Subcutaneous preadipocyte (primary cell): Measurements from ENCODE around the gene WDTC1. TPM values are rescaled to one million over a fixed set of nuclear protein-coding genes. Genes with fewer than 3 reads are reported as not detected.

ENCODE experiments used
- small RNA-seq: library from RNA; depleted of rRNA; stranded (forward); fragments of <200 nt; gene quantifications from one replicate; pipeline ENCODE3, GENCODE V24; 2012
- total RNA-seq: library from RNA; depleted of rRNA; stranded (reverse); fragments of >200 nt; gene quantifications from 2 replicates; pipeline ENCODE4 v1.2.3, GENCODE V29; 2012

WDTC1 gene, protein sequence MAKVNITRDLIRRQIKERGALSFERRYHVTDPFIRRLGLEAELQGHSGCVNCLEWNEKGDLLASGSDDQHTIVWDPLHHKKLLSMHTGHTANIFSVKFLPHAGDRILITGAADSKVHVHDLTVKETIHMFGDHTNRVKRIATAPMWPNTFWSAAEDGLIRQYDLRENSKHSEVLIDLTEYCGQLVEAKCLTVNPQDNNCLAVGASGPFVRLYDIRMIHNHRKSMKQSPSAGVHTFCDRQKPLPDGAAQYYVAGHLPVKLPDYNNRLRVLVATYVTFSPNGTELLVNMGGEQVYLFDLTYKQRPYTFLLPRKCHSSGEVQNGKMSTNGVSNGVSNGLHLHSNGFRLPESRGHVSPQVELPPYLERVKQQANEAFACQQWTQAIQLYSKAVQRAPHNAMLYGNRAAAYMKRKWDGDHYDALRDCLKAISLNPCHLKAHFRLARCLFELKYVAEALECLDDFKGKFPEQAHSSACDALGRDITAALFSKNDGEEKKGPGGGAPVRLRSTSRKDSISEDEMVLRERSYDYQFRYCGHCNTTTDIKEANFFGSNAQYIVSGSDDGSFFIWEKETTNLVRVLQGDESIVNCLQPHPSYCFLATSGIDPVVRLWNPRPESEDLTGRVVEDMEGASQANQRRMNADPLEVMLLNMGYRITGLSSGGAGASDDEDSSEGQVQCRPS
- total RNA-seq = 13.6 and 18.8 TPM in 2 replicates

DNA sequence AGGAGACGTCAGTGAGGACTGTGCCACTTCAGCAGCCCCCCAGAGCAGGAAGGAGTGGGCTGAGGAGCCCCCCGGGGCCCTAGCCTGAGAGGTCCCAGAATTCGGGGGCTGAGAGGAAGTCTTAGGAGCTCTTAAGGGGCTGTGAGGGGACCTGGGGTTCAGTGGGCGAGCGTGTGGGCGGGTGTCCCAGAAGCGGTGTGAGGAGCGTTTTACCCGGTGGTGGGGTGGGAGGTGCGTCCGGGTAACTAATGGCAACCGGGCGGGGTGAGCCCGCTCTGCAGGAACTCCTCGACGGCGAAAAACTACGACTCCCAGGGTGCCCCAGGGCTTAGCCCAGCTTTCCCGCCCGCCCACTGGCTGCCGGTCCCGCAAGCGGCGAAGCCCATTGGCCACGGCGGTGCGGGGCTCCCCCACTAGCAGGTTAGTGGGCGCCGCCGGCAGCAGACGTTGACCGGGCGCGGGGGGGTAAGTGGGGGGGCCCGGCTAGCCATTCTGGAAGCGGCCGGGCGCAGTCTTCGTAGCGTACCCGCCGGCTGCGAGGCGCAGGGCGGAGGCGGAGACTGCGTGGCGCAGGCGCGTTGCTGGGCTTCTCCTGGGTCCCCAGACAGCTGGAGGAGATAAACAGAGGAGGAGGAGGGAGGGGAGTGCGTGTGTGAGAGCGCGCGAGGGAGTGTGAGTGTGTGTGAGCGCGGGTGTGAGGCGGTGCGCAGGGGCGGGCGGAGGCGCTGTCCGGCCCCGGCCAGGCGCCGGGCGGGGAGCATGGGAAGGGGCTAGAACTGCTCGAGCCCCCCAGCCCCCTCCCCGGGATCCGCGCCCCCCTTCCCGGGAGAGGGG lies at the start of gene WDTC1:
TSS of gene WDTC1 (plus strand) at position 584 of the 834 bp plus-strand sequence. CDS start 26,423 bp downstream, outside the sequence.

GRCh38 chr1:27321813-27322568 lies 87.6 kb downstream of the WDTC1 start, which contains the start of gene TMEM222:
Gene TMEM222 (plus strand): TSS chr1:27322163. CDS start chr1:27322198, 35 bp downstream.

DNA sequence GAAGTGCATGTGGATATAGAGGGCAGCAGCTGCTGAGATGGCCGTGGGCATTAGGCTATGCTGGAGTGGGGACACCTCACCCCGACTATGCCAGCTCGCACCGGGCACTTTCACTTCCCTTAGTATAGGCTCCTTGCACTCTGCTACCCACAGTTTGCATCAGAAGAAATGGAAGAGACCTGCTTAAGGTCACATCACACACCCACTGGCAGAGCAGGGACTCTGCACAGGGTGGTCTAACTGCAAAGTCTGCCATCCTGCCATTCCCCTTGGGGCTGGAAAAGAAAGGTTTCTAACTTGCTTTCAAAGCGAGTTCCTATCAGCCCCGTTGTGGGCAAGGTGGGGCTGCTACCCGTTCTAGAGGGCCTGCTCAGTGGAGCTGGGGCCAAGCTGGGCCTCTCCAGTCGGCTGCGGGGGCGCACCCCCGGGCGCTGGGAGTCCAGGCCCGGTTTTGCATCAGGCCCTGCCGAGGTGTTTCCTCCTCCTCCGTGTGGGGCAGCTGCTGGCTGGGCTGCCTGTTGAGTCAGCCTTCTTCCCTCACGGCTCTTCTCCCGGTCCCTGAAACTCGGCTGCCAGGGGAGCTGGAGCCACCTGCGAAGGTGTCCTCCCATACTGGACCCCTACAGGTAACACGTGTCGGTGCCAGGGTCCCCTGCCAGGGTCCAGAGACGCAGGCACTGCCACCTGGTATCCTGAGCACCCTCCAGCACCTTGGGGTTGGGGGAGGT lies 107.3 kb downstream of the WDTC1 start, which contains the start of gene SYTL1:
TSS of gene SYTL1 (plus strand) at position 498 of the 728 bp plus-strand sequence. CDS start 3,313 bp downstream, outside the sequence.

Small RNAs within 50 kb of the gene (small RNA-seq; reads per million reads assigned to genes)
- gene RF00019 (not detected), gene RNU6-48P (0.27 reads per million, percentile 5 among the genes with 10 or more reads in this experiment), gene SNRPEP7 (not detected)

Other genes starting within 250 kb of the WDTC1 start
- gene TRNP1, start 240.9 kb upstream of the WDTC1 start, total RNA-seq = 23.9 and 58.6 TPM in 2 replicates
- 1.5 and 4.5 TPM in 2 replicates for gene TENT5B, start 221.8 kb upstream of the WDTC1 start, total RNA-seq
- gene SLC9A1, start 79.5 kb upstream of the WDTC1 start, total RNA-seq = 3.7 and 5.3 TPM in 2 replicates
- gene TMEM222, start 87.5 kb downstream of the WDTC1 start, total RNA-seq = 21.9 and 25.0 TPM in 2 replicates
- not detected in 2 replicates for gene SYTL1, start 107.4 kb downstream of the WDTC1 start, total RNA-seq
- 24.8 and 26.5 TPM in 2 replicates for gene MAP3K6, start 132.3 kb downstream of the WDTC1 start, total RNA-seq
- gene FCN3, start 140.2 kb downstream of the WDTC1 start, total RNA-seq = not detected in 2 replicates
- not detected in 2 replicates for gene CD164L2, start 148.7 kb downstream of the WDTC1 start, total RNA-seq
- gene GPR3, start 158.0 kb downstream of the WDTC1 start, total RNA-seq = 0.73 and 1.2 TPM in 2 replicates